ENCODE data around the gene LRTM2.
A peak's percentile ranks its signal among the peaks of the same experiment; 100 is the strongest.

LRTM2 gene

GRCh38 chr12:1844661-1845409, 24.5 kb downstream of the LRTM2 start:
- Mint-ChIP-seq H3K9me3 (no peaks in the 10 kb centered on the region), H3K27me3 (peaks cover 0 to 9% of the 10 kb centered on the region in 2 donors), H3K27ac (no peak overlapping the region), H3K4me1 (peaks cover 16 to 29% of the 10 kb centered on the region in 2 donors), H3K36me3 (no peaks in the 10 kb centered on the region), H3K4me3 (no peak overlapping the region)
- DNase-seq: no peak
- no peak for ATAC-seq (replicated peaks)

GRCh38 chr12:1845427-1845826, 25.1 kb downstream of the LRTM2 start:
- Mint-ChIP-seq H3K27ac (no peak overlapping the region), H3K9me3 (no peaks in the 10 kb centered on the region), H3K27me3 (peaks cover 0 to 9% of the 10 kb centered on the region in 2 donors), H3K4me3 (no peak overlapping the region), H3K36me3 (no peaks in the 10 kb centered on the region), H3K4me1 (peaks cover 15 to 28% of the 10 kb centered on the region in 2 donors)
- ATAC-seq (replicated peaks): no peak
- DNase-seq: no peak

GRCh38 chr12:1845886-1846285, 25.5 kb downstream of the LRTM2 start:
- no peak overlapping the region for H3K27ac Mint-ChIP-seq
- H3K36me3 Mint-ChIP-seq: no peaks in the 10 kb centered on the region
- peaks cover 0 to 9% of the 10 kb centered on the region in 2 donors for H3K27me3 Mint-ChIP-seq
- H3K4me3 Mint-ChIP-seq: no peak overlapping the region
- DNase-seq (no peak), ATAC-seq (replicated peaks) (no peak)
- H3K9me3 Mint-ChIP-seq: no peaks in the 10 kb centered on the region
- peaks cover 12 to 24% of the 10 kb centered on the region in 2 donors for H3K4me1 Mint-ChIP-seq

GRCh38 chr12:1846421-1847405, 26.3 kb downstream of the LRTM2 start:
- H3K27ac Mint-ChIP-seq: no peak overlapping the region
- H3K4me1 Mint-ChIP-seq: peaks cover 8 to 18% of the 10 kb centered on the region in 2 donors
- H3K4me3 Mint-ChIP-seq: no peak overlapping the region
- H3K9me3 Mint-ChIP-seq: no peaks in the 10 kb centered on the region
- peaks cover 0 to 9% of the 10 kb centered on the region in 2 donors for H3K27me3 Mint-ChIP-seq
- no peak for DNase-seq
- ATAC-seq (replicated peaks): no peak
- H3K36me3 Mint-ChIP-seq: no peaks in the 10 kb centered on the region

GRCh38 chr12:1847411-1847810, 27.0 kb downstream of the LRTM2 start:
- Mint-ChIP-seq H3K27ac (no peak overlapping the region), H3K9me3 (no peaks in the 10 kb centered on the region), H3K36me3 (no peaks in the 10 kb centered on the region), H3K4me1 (peaks cover 5 to 11% of the 10 kb centered on the region in 2 donors), H3K27me3 (peaks cover 0 to 9% of the 10 kb centered on the region in 2 donors), H3K4me3 (no peak overlapping the region)
- DNase-seq (no peak), ATAC-seq (replicated peaks) (no peak)

- H3K36me3 Mint-ChIP-seq: no peaks in the 10 kb centered on the region
- H3K27ac Mint-ChIP-seq: no peak overlapping the region
- no peaks in the 10 kb centered on the region for H3K9me3 Mint-ChIP-seq
- no peak for ATAC-seq (replicated peaks)
- DNase-seq: no peak
- no peak overlapping the region for H3K4me3 Mint-ChIP-seq
- peaks cover 0 to 4% of the 10 kb centered on the region in 2 donors for H3K4me1 Mint-ChIP-seq
- H3K27me3 Mint-ChIP-seq: peaks cover 0 to 9% of the 10 kb centered on the region in 2 donors
Observed at GRCh38 chr12:1848146-1848545, 27.8 kb downstream of the LRTM2 start.

GRCh38 chr12:1848745-1849144, 28.4 kb downstream of the LRTM2 start:
- Mint-ChIP-seq H3K9me3 (no peaks in the 10 kb centered on the region), H3K27me3 (peaks cover 0 to 9% of the 10 kb centered on the region in 2 donors), H3K36me3 (no peaks in the 10 kb centered on the region), H3K27ac (no peak overlapping the region), H3K4me1 (no peaks in the 10 kb centered on the region), H3K4me3 (no peak overlapping the region)
- ATAC-seq (replicated peaks): no peak
- no peak for DNase-seq

GRCh38 chr12:1851151-1851701, 30.9 kb downstream of the LRTM2 start:
- no peak for ATAC-seq (replicated peaks)
- H3K4me1 Mint-ChIP-seq: no peaks in the 10 kb centered on the region
- H3K27ac Mint-ChIP-seq: no peak overlapping the region
- H3K36me3 Mint-ChIP-seq: peaks cover 6 to 8% of the 10 kb centered on the region in 2 donors
- peaks cover 0 to 3% of the 10 kb centered on the region in 2 donors for H3K27me3 Mint-ChIP-seq
- H3K9me3 Mint-ChIP-seq: peaks cover 5 to 8% of the 10 kb centered on the region in 2 donors
- H3K4me3 Mint-ChIP-seq: no peak overlapping the region
- DNase-seq: no peak

GRCh38 chr12:1852076-1852475, 31.7 kb downstream of the LRTM2 start:
- Mint-ChIP-seq H3K4me1 (no peaks in the 10 kb centered on the region), H3K36me3 (peaks cover 8 to 11% of the 10 kb centered on the region in 2 donors), H3K4me3 (no peak overlapping the region), H3K27me3 (peaks cover 4 to 5% of the 10 kb centered on the region in 2 donors), H3K9me3 (peaks cover 8 to 13% of the 10 kb centered on the region in 2 donors), H3K27ac (no peak overlapping the region)
- DNase-seq (no peak), ATAC-seq (replicated peaks) (no peak)

- H3K4me1 Mint-ChIP-seq: no peaks in the 10 kb centered on the region
- peaks cover 8 to 11% of the 10 kb centered on the region in 2 donors for H3K36me3 Mint-ChIP-seq
- H3K27me3 Mint-ChIP-seq: peaks cover 6 to 7% of the 10 kb centered on the region in 2 donors
- DNase-seq (no peak), ATAC-seq (replicated peaks) (no peak)
- H3K9me3 Mint-ChIP-seq: peaks cover 8 to 15% of the 10 kb centered on the region in 2 donors
- no peak overlapping the region for H3K4me3 Mint-ChIP-seq
- H3K27ac Mint-ChIP-seq: no peak overlapping the region
Observed at GRCh38 chr12:1853716-1854115, 33.4 kb downstream of the LRTM2 start.

GRCh38 chr12:1855241-1855640, 34.9 kb downstream of the LRTM2 start:
- H3K4me1 Mint-ChIP-seq: no peaks in the 10 kb centered on the region
- H3K36me3 Mint-ChIP-seq: peaks cover 8 to 11% of the 10 kb centered on the region in 2 donors
- DNase-seq: no peak
- H3K4me3 Mint-ChIP-seq: no peak overlapping the region
- H3K27me3 Mint-ChIP-seq: peaks cover 6 to 10% of the 10 kb centered on the region in 2 donors
- ATAC-seq (replicated peaks): no peak
- H3K9me3 Mint-ChIP-seq: peaks cover 8 to 15% of the 10 kb centered on the region in 2 donors
- H3K27ac Mint-ChIP-seq: no peak overlapping the region

- Mint-ChIP-seq H3K27ac (no peak overlapping the region), H3K36me3 (peaks cover 8 to 11% of the 10 kb centered on the region in 2 donors), H3K27me3 (peaks cover 6 to 16% of the 10 kb centered on the region in 2 donors), H3K4me1 (no peaks in the 10 kb centered on the region), H3K9me3 (peaks cover 8 to 15% of the 10 kb centered on the region in 2 donors), H3K4me3 (no peak overlapping the region)
- DNase-seq (no peak), ATAC-seq (replicated peaks) (no peak)
Observed at GRCh38 chr12:1857086-1857485, 36.7 kb downstream of the LRTM2 start.

- no peaks in the 10 kb centered on the region for H3K4me1 Mint-ChIP-seq
- peaks cover 8 to 15% of the 10 kb centered on the region in 2 donors for H3K9me3 Mint-ChIP-seq
- peak overlapping the region; percentile 63 for H3K27ac Mint-ChIP-seq
- peaks cover 8 to 11% of the 10 kb centered on the region in 2 donors for H3K36me3 Mint-ChIP-seq
- ATAC-seq (replicated peaks) (no peak), DNase-seq (no peak)
- H3K4me3 Mint-ChIP-seq: no peak overlapping the region
- peaks cover 6 to 16% of the 10 kb centered on the region in 2 donors for H3K27me3 Mint-ChIP-seq
Observed at GRCh38 chr12:1857821-1858220, 37.5 kb downstream of the LRTM2 start.

- peaks cover 6 to 16% of the 10 kb centered on the region in 2 donors for H3K27me3 Mint-ChIP-seq
- no peak overlapping the region for H3K4me3 Mint-ChIP-seq
- peaks cover 8 to 15% of the 10 kb centered on the region in 2 donors for H3K9me3 Mint-ChIP-seq
- H3K36me3 Mint-ChIP-seq: peaks cover 8 to 11% of the 10 kb centered on the region in 2 donors
- H3K27ac Mint-ChIP-seq: no peak overlapping the region
- ATAC-seq (replicated peaks) (no peak), DNase-seq (no peak)
- no peaks in the 10 kb centered on the region for H3K4me1 Mint-ChIP-seq
Observed at GRCh38 chr12:1858456-1858855, 38.1 kb downstream of the LRTM2 start.
